ENCODE measurements around the gene ADIPOR2.

The ADIPOR2 gene

GRCh38 chr12:1805441-1806081, 114.7 kb downstream of the ADIPOR2 start:
- peaks cover 2% of the 10 kb centered on the region for H3K27me3 Mint-ChIP-seq
- H3K4me1 Mint-ChIP-seq: peaks cover 7% of the 10 kb centered on the region
- peaks cover 1% of the 10 kb centered on the region for H3K9me3 Mint-ChIP-seq
- no peak overlapping the region for H3K27ac Mint-ChIP-seq
- H3K4me3 Mint-ChIP-seq: no peak overlapping the region
- DNase-seq (ENCODE audit: low spot score in 2 of 2): no peak
- no peaks in the 10 kb centered on the region for H3K36me3 Mint-ChIP-seq
- no peak for ATAC-seq (ENCODE audit: low read depth)

DNA sequence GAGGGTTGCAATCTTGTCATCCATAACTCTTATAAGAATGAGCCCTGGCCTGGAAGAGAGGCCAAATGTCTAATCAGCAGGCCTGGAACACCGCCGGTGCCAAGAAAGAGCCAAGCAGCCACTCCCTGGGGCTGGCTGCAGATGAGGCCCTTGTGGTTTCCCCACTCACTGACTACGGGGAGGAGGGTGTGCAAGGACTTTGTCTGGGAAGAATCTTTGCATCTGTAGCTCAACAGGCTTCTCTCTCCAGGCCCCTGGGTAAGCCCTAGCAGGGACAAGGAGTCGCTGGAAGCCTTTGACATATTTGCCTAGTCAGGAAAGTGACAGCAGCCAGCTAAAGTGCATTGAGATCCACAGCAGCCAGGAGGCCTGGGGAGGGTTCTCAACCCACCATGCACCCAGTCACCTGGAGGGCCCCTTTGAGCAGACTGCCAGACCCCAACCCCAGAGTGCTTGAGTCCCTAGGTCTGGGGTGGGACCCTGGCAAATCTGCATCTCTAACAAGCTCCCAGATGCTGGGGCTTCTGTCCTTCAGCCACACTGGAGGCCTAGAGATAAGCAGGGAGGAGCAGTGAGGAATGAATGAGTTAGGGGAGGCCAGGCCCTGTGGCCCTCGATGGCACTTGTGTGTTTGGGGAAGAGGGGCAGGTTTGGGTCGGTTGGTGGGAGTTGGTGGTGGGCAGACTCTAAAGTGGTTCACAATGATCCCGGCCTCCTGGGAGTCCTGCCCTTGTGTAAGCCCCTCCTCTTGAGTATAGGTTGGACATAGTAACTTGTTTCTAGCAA, 115.6 kb downstream of the ADIPOR2 start:
- ATAC-seq (ENCODE audit: low read depth): no peak
- no peak overlapping the region for H3K27ac Mint-ChIP-seq
- H3K9me3 Mint-ChIP-seq: peaks cover 1% of the 10 kb centered on the region
- peaks cover 2% of the 10 kb centered on the region for H3K4me1 Mint-ChIP-seq
- H3K27me3 Mint-ChIP-seq: peaks cover 3% of the 10 kb centered on the region
- no peak overlapping the region for H3K4me3 Mint-ChIP-seq
- no peaks in the 10 kb centered on the region for H3K36me3 Mint-ChIP-seq
- DNase-seq (ENCODE audit: low spot score in 2 of 2): no peak

- H3K9me3 Mint-ChIP-seq: peaks cover 1% of the 10 kb centered on the region
- H3K4me3 Mint-ChIP-seq: no peak overlapping the region
- H3K36me3 Mint-ChIP-seq: no peaks in the 10 kb centered on the region
- DNase-seq (ENCODE audit: low spot score in 2 of 2): no peak
- ATAC-seq (ENCODE audit: low read depth): no peak
- no peaks in the 10 kb centered on the region for H3K4me1 Mint-ChIP-seq
- no peak overlapping the region for H3K27ac Mint-ChIP-seq
- peaks cover 3% of the 10 kb centered on the region for H3K27me3 Mint-ChIP-seq
Measured at GRCh38 chr12:1807087-1807860, 116.4 kb downstream of the ADIPOR2 start.

DNA sequence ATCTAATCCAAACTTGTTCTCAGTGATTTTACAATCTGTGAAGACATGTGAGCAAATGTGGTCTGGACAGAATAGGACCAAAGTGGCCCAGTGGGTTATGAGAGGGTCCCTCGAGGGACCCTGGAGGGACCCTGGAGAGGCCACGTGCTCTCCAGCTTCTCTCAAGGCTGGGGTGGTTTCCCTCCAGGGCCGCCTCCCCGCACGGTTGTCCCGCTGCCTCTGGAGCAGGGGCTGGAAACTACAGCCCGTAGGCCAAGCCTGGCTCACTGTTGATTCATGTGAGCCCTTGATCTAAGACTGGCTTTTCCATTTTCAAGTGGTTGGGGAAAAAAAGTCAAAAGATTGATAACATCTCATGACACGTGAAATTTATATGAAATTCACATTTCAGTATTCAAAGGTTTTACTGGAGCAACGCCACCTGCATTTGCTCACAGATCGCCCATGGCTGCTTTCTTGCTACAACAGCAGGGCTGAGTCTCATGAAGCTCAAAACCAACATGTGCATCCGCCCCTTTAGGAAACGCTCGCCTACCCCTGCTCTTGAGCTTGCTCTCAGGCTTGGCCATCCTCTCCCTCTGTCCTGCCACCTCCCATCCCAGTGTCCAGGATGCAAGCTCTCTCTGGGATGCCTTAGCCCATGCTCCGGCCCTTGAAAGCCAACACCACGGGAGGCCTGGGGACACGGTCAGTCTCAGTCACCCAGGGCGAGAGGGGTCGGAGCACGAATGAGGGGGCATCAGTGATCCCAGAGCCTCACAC, 117.3 kb downstream of the ADIPOR2 start:
- Mint-ChIP-seq H3K36me3 (no peaks in the 10 kb centered on the region), H3K27ac (no peak overlapping the region), H3K4me3 (no peak overlapping the region), H3K4me1 (no peaks in the 10 kb centered on the region), H3K27me3 (peaks cover 3% of the 10 kb centered on the region), H3K9me3 (peaks cover 1% of the 10 kb centered on the region)
- ATAC-seq (ENCODE audit: low read depth): no peak
- no peak for DNase-seq (ENCODE audit: low spot score in 2 of 2)

DNA sequence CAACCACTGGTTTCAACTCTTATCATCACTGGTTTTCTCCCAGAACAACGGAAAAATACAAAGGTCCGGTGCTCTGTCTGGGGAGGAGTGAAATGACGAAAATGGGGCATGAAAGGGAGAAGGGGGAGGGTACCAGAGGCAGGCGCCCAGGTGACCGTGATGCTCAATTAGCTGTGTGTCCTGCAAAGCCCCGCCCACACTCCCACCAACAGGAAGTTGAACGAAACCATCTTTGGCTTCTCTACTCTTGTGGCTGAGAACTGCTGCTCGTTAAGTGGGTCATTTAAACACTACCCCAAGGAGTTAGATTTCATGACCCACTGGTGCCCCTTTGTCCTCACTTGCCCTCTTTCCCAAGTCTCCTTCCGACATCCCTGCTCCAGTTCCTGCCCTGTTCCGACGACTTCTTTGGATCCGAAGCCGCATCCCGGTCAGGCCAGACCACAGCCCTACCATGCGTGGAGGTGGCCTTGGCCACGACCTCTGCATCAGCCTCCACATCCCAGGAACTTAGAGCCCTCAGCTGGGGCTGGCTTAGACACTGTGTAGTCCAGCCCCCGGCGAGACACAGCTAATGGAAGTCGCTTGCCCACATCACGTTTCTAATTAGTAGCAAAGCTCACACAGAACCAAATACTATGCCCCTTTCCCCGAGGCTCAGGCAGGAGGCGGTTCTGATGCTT, 118.1 kb downstream of the ADIPOR2 start:
- peaks cover 3% of the 10 kb centered on the region for H3K27me3 Mint-ChIP-seq
- H3K27ac Mint-ChIP-seq: no peak overlapping the region
- no peak for DNase-seq (ENCODE audit: low spot score in 2 of 2)

GRCh38 chr12:1809591-1810190, 118.8 kb downstream of the ADIPOR2 start:
- no peaks in the 10 kb centered on the region for H3K36me3 Mint-ChIP-seq
- no peaks in the 10 kb centered on the region for H3K4me1 Mint-ChIP-seq
- ATAC-seq (ENCODE audit: low read depth): no peak
- H3K27ac Mint-ChIP-seq: no peak overlapping the region
- H3K27me3 Mint-ChIP-seq: peaks cover 5% of the 10 kb centered on the region
- no peak for DNase-seq (ENCODE audit: low spot score in 2 of 2)
- H3K4me3 Mint-ChIP-seq: no peak overlapping the region
- H3K9me3 Mint-ChIP-seq: no peaks in the 10 kb centered on the region

More for the DNA sequence above, 118.1 kb downstream of the ADIPOR2 start:
- Mint-ChIP-seq H3K4me1 (no peaks in the 10 kb centered on the region), H3K4me3 (no peak overlapping the region), H3K9me3 (peaks cover 1% of the 10 kb centered on the region), H3K36me3 (no peaks in the 10 kb centered on the region)
- ATAC-seq (ENCODE audit: low read depth): no peak

DNA sequence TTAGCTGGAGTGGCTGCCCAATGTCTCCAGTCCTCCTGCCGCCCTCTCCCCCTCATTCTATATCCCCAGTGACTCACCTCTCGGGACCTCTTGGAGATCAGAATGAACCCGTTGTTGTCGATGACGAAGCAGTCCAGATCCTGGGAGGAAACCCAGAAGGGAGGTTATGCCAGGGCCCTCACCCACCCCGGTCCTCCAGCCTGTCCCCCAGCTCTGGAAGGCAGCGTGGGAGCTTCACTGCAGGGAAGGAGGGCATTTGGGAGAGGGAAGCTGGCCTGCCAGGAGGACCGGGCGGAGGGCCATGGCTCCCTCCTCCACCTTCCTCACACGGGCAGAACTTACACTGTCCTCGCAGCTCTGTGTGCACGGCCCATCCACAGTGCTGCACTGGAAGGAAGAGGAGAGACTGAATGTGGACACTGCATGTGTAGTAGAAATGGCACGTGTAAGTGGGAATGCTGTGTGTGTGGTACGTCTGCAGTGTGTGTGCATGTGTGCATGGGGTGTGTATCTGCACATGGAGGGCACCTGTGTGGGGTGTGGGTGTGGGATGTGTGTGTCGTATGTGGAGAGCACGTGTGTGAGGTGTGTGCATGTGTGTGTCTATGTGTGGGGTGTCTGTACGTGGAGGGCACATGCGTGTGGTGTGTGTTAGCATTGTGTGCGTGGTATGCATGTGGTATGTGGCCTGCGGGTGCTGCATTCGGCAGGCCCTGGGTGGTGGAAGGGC, 119.5 kb downstream of the ADIPOR2 start:
- Mint-ChIP-seq H3K27ac (no peak overlapping the region), H3K9me3 (no peaks in the 10 kb centered on the region), H3K4me3 (no peak overlapping the region), H3K4me1 (no peaks in the 10 kb centered on the region), H3K27me3 (peaks cover 6% of the 10 kb centered on the region), H3K36me3 (no peaks in the 10 kb centered on the region)
- DNase-seq (ENCODE audit: low spot score in 2 of 2) (no peak), ATAC-seq (ENCODE audit: low read depth) (no peak)

DNA sequence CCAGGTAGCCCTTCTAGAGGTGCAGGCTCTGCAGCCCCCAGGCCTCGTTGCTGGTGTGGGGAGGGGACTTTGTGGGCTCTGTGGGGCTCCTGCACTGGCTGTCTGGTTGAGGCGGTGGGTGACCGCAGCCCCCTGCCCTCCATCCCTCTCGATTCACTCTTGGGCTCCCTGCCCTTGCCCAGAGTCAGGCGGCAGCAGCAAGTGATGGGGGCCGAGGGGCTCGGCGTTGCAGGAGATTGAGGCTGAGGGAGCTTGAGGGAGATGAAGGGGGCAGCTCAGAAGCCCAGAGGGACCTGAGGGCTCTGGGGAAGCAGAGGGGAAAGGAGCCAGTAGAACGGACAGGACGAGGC, 120.0 kb downstream of the ADIPOR2 start:
- Mint-ChIP-seq H3K27ac (no peak overlapping the region), H3K4me1 (no peaks in the 10 kb centered on the region), H3K9me3 (no peaks in the 10 kb centered on the region), H3K4me3 (no peak overlapping the region), H3K36me3 (no peaks in the 10 kb centered on the region), H3K27me3 (peaks cover 8% of the 10 kb centered on the region)
- no peak for ATAC-seq (ENCODE audit: low read depth)
- no peak for DNase-seq (ENCODE audit: low spot score in 2 of 2)

DNA sequence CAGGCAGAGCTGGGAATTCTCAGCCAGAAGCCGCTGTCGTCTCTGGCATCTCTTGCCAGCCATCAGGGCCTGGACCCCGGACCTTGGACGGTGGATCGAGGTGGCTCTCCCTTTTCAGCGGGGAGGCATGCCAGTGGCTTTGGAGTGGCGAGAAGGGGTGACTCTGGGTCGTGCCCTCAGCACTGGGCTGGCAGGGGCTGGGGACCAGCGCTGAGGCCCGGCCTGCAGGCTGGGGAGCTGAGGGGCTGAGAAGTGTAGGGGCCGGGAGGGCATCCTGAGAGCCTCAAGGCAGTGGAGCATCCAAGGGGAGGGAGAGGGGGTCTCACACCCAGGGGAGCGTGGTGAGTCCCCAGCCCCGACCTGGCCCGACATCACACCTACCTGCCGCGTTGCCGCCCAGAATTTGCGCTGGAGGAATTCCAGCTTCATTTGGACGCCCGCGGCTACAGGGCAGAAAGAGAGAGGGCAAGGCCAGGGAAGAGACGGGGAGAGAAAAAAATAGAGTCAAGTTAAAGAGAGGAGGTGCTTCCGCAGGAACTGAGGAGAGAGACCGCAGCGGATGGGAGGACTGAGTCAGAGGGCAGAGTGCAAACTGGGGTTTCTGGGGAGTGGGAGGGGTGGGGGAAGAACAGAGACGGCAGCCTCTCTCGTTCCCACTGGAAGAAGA, 120.5 kb downstream of the ADIPOR2 start:
- no peaks in the 10 kb centered on the region for H3K36me3 Mint-ChIP-seq
- no peak for ATAC-seq (ENCODE audit: low read depth)
- H3K4me1 Mint-ChIP-seq: no peaks in the 10 kb centered on the region
- no peaks in the 10 kb centered on the region for H3K9me3 Mint-ChIP-seq
- no peak overlapping the region for H3K27ac Mint-ChIP-seq
- no peak overlapping the region for H3K4me3 Mint-ChIP-seq
- DNase-seq (ENCODE audit: low spot score in 2 of 2): no peak
- peaks cover 9% of the 10 kb centered on the region for H3K27me3 Mint-ChIP-seq

DNA sequence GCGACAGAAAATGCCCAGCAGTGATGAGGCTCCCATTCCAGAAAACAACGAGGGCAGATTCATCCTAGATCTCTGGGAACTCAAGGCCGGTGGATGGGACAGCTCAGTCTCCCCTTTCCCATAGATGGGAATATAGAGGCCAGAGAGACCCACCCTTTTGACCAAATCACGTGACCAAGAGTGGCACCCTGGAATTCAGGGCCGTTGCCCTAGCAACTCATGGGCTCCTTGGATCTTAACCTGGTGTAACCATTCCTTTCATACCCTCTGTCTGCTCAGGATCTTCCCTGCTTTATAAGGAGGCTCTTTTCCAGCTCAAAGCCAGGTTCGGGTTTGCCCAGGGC, 121.0 kb downstream of the ADIPOR2 start:
- Mint-ChIP-seq H3K9me3 (no peaks in the 10 kb centered on the region), H3K36me3 (no peaks in the 10 kb centered on the region), H3K4me1 (no peaks in the 10 kb centered on the region), H3K27me3 (peaks cover 10% of the 10 kb centered on the region), H3K4me3 (no peak overlapping the region), H3K27ac (no peak overlapping the region)
- ATAC-seq (ENCODE audit: low read depth) (no peak), DNase-seq (ENCODE audit: low spot score in 2 of 2) (no peak)

DNA sequence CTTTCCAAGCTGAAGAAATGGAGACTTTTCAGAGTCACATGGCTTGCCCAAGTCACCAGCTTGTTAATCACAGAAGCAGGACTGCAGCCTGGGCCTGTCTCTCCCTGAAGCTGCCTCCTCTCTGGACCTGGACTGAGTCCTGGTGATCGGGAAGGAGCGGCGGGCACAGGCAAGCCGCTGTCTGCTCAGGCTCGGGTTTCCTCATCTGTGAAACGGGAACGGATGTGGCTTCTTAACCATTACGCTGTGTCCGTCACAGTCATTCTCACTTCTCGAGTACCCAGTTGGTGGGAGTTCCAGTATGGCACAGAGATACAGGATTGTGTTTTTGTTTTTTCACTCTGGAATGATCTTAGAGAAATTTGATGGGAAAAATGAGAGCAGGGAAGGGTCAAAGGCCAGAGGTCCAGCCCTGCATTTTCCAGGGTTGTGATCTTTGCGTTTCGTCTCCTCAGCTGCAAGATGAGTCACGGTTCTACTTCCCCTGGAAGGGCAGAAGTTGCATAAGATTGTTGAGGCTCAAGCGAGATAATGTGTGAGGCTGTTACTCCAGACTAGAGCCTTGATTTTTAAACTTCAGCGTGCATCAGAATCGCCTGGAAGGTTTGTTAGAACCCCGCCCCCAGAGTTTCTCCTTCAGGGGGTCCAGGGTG, 121.9 kb downstream of the ADIPOR2 start:
- Mint-ChIP-seq H3K9me3 (no peaks in the 10 kb centered on the region), H3K27ac (no peak overlapping the region), H3K4me3 (peak overlapping the region; percentile 42), H3K4me1 (no peaks in the 10 kb centered on the region), H3K27me3 (peaks cover 10% of the 10 kb centered on the region), H3K36me3 (no peaks in the 10 kb centered on the region)
- ATAC-seq (ENCODE audit: low read depth) (peak; percentile 35), DNase-seq (ENCODE audit: low spot score in 2 of 2) (no peak)

- Mint-ChIP-seq H3K4me1 (no peaks in the 10 kb centered on the region), H3K27ac (no peak overlapping the region), H3K27me3 (peaks cover 12% of the 10 kb centered on the region), H3K36me3 (no peaks in the 10 kb centered on the region), H3K4me3 (no peak overlapping the region), H3K9me3 (no peaks in the 10 kb centered on the region)
- DNase-seq (ENCODE audit: low spot score in 2 of 2) (no peak), ATAC-seq (ENCODE audit: low read depth) (no peak)
Measured at GRCh38 chr12:1814266-1814665, 123.4 kb downstream of the ADIPOR2 start.

All from memory B cell (primary cell).